ENCODE measurements around the gene SLC39A3. TPM values are rescaled to one million over a fixed set of nuclear protein-coding genes. Genes with fewer than 3 reads are reported as not detected.

SLC39A3 gene
- total and polyA plus RNA-seq, 2 experiments from 2014 or later, result 36.1 to 44.3 TPM

GRCh38 chr19:2759965-2760364 lies 20.1 kb upstream of the SLC39A3 start:
- H3K27me3 ChIP-seq, result no peaks in the 10 kb centered on the region
- H3K9me2 ChIP-seq (replicated peaks; ENCODE audit: insufficient read depth), result no peaks in the 10 kb centered on the region
- no peak overlapping the region for H3K27ac ChIP-seq
- H3K79me2 ChIP-seq, result no peaks in the 10 kb centered on the region
- H3K4me2 ChIP-seq, result no peak overlapping the region
- no peak for DNase-seq (ENCODE audit: low spot score)
- H3K4me1 ChIP-seq (ENCODE audit: insufficient read depth), result no peaks in the 10 kb centered on the region
- H3K9me3 ChIP-seq (ENCODE audit: low read depth), result no peaks in the 10 kb centered on the region
- H3K36me3 ChIP-seq (replicated peaks; ENCODE audit: insufficient read depth, low read depth), result no peaks in the 10 kb centered on the region
- H2AFZ ChIP-seq, result no peak overlapping the region
- WGBS (ENCODE audit: low lambda C conversion rate, missing lambda C conversion rate), result 95% methylated on average over 7 of the region's 7 CpGs
- TF ChIP-seq EZH2phosphoT487 (IDR thresholded peaks at IDR 0.05; ENCODE audit: low read depth, severe bottlenecking, unreplicated experiment) (no peak), EZH2 (IDR thresholded peaks at IDR 0.05; ENCODE audit: borderline replicate concordance) (no peak), CTCF (IDR thresholded peaks at IDR 0.05; ENCODE audit: poor library complexity) (no peak)
- no peak overlapping the region for H3K4me3 ChIP-seq
- H4K20me1 ChIP-seq (ENCODE audit: insufficient read depth, poor library complexity, severe bottlenecking), result no peaks in the 10 kb centered on the region

GRCh38 chr19:2759362-2759761 lies 19.5 kb upstream of the SLC39A3 start:
- Histone ChIP-seq H3K27me3 (no peaks in the 10 kb centered on the region), H3K9me3 (ENCODE audit: low read depth) (no peaks in the 10 kb centered on the region), H3K4me3 (no peak overlapping the region), H2AFZ (no peak overlapping the region), H3K27ac (no peak overlapping the region), H3K36me3 (replicated peaks; ENCODE audit: insufficient read depth, low read depth) (no peaks in the 10 kb centered on the region), H4K20me1 (ENCODE audit: insufficient read depth, poor library complexity, severe bottlenecking) (no peaks in the 10 kb centered on the region), H3K9me2 (replicated peaks; ENCODE audit: insufficient read depth) (no peaks in the 10 kb centered on the region), H3K4me2 (no peak overlapping the region), H3K79me2 (no peaks in the 10 kb centered on the region), H3K4me1 (ENCODE audit: insufficient read depth) (no peaks in the 10 kb centered on the region)
- 97% methylated on average over 17 of the region's 17 CpGs for WGBS (ENCODE audit: low lambda C conversion rate, missing lambda C conversion rate)
- no peak for TF ChIP-seq EZH2 (IDR thresholded peaks at IDR 0.05; ENCODE audit: borderline replicate concordance)
- TF ChIP-seq EZH2phosphoT487 (IDR thresholded peaks at IDR 0.05; ENCODE audit: low read depth, severe bottlenecking, unreplicated experiment), result no peak
- no peak for TF ChIP-seq CTCF (IDR thresholded peaks at IDR 0.05; ENCODE audit: poor library complexity)
- DNase-seq (ENCODE audit: low spot score), result no peak

GRCh38 chr19:2758601-2759313 lies 18.9 kb upstream of the SLC39A3 start:
- no peak overlapping the region for H2AFZ ChIP-seq
- no peaks in the 10 kb centered on the region for H3K27me3 ChIP-seq
- no peaks in the 10 kb centered on the region for H3K36me3 ChIP-seq (replicated peaks; ENCODE audit: insufficient read depth, low read depth)
- H3K9me3 ChIP-seq (ENCODE audit: low read depth), result no peaks in the 10 kb centered on the region
- no peaks in the 10 kb centered on the region for H3K79me2 ChIP-seq
- H3K4me3 ChIP-seq, result no peak overlapping the region
- no peak for DNase-seq (ENCODE audit: low spot score)
- H4K20me1 ChIP-seq (ENCODE audit: insufficient read depth, poor library complexity, severe bottlenecking), result no peaks in the 10 kb centered on the region
- H3K4me2 ChIP-seq, result no peak overlapping the region
- H3K4me1 ChIP-seq (ENCODE audit: insufficient read depth), result no peaks in the 10 kb centered on the region
- H3K9me2 ChIP-seq (replicated peaks; ENCODE audit: insufficient read depth), result no peaks in the 10 kb centered on the region
- WGBS (ENCODE audit: low lambda C conversion rate, missing lambda C conversion rate), result 97% methylated on average over 17 of the region's 17 CpGs
- no peak overlapping the region for H3K27ac ChIP-seq
- TF ChIP-seq EZH2phosphoT487 (IDR thresholded peaks at IDR 0.05; ENCODE audit: low read depth, severe bottlenecking, unreplicated experiment) (no peak), EZH2 (IDR thresholded peaks at IDR 0.05; ENCODE audit: borderline replicate concordance) (no peak), CTCF (IDR thresholded peaks at IDR 0.05; ENCODE audit: poor library complexity) (no peak)
